Inflammatory macrophage (primary cell): ENCODE results near the gene C2CD3.
"Not testable (repeated sequence)": the region's sequence is repeated elsewhere in the genome, so short reads cannot be mapped to it uniquely, and the experiment has no call there.

Experiments used
- DNase-seq, 2 donors: peaks; one replicate each; pipeline ENCODE4 v3.0.0-alpha.2; 2020 to 2022

C2CD3 gene

DNA sequence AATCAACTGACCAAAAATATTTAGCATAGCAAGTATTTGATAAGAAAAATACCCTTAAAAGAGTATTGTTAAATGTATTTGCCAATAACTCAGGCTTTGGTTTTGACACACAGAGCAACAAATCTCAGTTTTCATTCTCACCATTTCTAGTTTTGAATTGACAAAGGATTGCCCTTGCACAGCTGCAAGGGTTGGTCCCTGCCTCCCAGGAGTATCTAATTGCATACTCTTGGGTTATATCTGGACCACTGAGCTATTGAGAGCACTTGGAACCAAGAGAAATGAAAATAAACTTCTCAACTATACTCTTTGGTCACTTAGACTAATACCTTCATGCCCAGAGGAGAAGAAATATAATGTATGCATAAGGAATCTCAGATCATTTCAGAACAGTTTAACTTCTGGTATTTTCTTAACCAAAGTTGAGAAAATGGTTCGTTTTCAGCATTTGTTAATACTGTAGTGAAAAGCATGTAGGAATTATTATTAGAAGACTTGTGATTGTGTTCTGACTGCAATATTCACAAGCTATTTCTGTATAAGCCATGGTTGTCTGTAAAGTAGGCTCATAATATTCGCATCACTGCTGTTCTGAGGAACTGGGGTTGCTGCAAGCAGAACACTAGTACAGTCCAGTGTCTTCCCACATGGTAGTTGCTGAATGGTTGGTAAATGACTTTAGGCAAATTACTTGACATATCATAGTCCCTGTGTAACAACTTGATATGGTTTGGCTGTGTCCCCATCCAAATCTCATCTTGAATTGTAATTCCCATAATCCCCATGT is 7.9 kb downstream of the C2CD3 start:
- DNase-seq = no peak

DNA sequence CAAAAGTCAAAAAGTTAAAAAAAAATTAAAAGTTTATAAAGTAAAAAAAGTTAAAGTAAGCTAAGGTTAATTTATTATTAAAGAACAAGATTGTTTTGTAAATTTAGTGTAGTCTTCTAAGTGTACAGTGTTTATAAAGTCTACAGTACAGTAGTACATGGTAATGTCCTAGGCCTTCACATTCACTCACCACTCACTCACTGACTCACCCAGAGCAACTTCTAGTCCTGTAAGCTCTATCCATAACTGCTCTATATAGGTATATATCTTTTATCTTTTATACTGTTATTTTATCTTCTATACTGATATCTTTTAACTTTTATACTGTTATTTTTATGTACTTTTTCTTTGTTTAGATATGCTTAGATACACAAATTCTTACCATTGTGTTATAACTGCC is 11.2 kb downstream of the C2CD3 start:
- DNase-seq = no peak

DNA sequence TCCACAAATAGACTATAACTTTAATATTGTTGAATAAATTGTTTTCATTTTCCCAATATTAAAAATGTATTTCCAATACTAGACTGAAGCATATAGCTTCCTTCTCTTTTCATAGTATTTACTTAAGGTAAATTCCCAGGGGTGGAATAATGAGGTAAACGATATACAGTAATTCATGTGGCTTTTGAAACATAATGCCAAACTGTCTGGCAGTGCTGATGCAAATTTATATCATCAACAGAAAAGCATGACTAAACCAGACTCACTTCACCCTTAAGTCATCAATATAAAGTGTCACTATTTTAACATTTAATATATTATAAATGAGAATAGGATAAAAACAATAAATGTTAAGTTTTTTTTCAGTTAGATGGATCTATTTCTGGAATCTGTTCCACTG is 13.6 kb downstream of the C2CD3 start:
- no peak for DNase-seq

DNA sequence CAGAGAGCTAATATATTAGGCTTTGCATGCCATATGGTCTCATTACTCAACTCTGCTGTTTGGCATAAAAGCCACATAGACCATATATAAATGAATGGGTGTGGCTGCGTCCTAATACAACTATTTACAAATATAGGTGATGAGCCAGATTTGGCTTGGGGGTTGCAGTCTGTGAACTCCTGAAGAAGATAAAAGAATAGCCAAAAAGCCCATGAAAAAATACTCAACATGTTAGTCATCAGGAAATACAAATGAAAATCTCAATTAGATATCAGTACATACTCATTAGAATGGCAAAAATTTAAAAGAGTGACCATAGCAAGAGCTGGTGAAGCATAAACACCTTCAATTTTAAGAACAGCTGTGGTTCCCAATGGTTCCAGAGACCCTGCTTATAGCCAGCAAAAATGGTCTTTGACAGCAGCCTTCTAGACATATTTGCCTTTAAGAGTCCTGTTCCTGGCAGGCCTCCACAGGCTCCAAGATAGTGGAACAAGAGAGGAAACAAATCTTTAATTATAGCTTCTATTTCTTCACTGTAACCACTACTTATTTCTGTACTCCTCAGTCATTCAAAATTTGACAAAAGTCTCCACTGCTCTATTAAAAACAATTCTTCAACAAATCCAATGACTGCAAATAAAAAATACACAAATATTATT is 16.1 kb downstream of the C2CD3 start:
- DNase-seq = no peak

DNA sequence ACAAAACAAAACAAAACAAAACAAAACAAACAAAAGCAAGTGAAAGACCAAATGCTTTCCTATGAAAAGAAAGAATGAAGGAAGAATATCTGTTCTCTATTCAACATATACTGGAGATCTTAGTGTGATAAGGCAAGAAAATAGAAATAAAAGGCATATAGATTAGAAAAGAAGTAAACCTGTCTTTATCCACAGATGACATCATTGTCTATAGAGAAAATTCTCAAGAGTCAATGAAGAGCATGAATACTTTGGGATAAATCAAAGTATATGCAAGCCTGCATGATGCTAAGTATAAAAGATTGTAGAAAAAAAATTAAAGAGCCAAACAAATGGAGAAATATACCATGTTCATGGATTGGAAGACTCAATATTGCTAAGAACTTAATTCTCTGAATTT is 17.6 kb downstream of the C2CD3 start:
- no peak for DNase-seq

DNA sequence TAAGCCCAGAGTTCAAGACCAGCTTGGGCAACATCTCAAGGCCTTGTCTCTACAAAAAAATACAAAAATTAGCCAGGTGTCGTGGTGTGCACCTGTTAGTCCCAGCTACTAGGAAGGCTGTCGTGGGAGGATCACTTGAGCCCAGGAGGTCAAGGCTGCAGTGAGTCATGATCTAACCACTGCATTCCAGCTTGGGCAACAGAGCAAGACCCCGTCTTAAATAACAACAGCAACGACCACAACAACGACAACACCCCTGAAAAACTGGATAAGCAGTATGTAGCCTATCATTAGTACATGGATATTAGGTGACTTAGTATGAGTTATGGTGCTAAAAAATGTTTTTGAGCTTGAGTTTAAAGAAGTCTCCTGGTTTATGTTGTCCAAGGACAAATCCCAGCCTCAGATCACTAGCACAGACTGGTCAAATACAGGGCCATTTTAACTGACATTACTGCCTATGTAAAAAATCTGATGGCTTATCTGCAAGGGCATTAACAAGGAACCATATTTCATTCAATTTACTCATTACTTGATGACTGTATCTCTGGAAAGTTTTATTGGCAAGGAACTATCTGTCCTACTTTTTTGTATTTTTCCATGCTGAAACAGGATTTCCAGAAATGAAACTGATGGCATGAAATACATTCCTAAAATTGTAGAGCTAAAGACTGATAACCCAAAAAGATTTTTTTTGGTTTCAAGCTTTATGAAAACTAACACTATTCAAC is 23.4 kb downstream of the C2CD3 start:
- no peak for DNase-seq

DNA sequence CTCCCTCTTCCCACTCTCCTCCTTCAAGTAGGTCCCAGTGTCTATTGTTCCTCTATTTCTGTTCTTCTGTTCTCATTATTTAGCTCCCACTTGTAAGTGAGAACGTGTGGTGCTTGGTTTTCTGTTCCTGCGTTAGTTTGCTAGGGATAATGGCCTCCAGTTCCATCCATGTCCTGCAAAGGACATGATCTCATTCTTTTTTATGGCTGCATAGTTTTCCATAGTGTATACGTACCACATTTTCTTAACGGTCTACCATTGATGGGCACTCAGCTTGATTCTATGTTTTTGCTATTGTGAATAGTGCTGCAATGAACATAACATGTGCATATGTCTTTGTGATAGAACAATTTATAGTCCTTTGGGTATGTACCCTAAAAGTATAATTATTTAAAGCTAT is 26.2 kb downstream of the C2CD3 start:
- DNase-seq = no peak

DNA sequence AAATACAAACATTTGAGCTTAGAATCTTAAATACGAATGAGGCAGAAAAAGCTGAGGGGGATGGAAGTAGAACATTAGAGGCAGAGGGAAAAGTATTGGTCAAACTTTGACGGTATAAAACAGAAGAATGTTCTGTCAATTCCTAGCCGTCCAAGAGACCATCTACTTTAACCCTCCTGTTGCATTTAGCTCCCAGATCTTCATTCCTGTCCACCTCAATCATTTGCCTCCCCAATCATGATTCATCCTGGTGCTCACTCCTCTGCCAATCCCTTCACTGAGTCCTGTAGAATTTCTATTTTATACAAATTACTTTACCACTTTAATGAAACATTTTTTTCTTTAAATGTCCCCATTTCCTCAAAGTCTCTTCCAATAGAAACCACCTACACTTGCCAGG is 28.2 kb downstream of the C2CD3 start:
- no peak for DNase-seq

DNA sequence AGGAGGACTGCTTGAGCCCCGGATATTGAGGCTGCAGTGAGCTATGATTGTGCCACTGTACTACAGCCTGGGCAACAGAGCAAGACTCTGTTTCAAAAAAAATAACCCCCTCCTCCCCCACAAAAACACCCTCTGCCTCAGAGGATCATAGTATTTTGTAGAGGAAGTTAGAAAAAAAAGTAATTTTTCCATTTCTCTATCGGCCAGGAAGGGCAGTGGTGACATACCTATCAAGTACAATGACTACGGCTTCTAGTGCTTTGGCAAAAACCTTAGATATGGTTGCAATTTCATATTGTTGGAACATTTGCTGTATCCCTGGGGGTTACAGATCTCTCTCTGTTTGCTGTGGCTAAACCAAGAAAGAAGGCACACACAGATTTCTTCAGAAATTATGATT is 28.9 kb downstream of the C2CD3 start:
- DNase-seq = no peak

DNA sequence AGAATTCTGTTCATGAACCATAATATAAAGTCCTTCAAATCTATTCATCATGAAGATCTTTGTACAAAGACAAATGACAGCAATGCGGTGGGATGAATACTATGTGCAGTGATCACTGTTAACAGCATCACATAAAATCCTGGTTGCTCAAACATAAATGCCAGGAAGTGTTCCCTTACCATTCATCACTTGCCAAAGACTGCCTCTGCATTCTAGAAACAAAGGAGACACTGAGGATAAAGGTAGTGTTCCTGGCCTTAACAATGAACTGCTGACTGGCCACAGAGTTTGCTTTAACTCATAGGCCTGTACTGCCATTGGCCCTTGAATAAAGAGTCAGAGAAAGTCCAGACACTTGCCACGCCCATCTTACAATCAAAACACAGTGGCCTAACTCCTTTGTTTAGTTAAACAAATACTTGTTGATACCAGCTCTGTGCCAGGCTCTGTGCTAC is 29.5 kb downstream of the C2CD3 start:
- no peak for DNase-seq

DNA sequence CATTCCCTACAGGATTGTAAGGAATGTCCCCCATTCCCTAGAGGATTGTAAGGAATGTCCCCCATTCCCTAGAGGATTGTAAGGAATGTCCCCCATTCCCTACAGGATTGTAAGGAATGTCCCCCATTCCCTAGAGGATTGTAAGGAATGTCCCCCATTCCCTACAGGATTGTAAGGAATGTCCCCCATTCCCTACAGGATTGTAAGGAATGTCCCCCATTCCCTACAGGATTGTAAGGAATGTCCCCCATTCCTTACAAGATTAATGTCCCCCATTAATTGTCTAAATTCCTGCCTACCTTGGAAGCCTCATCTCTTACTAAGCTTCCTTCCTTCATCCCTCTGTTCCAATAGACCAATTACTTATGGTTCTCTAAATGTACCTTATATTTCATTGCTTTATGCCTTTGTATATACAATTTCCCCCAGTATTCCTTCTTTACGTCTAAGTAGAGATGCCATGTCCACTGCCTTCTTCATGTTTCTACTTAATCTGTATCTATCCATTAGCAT is 30.8 kb downstream of the C2CD3 start:
- not testable (repeated sequence) for DNase-seq

DNA sequence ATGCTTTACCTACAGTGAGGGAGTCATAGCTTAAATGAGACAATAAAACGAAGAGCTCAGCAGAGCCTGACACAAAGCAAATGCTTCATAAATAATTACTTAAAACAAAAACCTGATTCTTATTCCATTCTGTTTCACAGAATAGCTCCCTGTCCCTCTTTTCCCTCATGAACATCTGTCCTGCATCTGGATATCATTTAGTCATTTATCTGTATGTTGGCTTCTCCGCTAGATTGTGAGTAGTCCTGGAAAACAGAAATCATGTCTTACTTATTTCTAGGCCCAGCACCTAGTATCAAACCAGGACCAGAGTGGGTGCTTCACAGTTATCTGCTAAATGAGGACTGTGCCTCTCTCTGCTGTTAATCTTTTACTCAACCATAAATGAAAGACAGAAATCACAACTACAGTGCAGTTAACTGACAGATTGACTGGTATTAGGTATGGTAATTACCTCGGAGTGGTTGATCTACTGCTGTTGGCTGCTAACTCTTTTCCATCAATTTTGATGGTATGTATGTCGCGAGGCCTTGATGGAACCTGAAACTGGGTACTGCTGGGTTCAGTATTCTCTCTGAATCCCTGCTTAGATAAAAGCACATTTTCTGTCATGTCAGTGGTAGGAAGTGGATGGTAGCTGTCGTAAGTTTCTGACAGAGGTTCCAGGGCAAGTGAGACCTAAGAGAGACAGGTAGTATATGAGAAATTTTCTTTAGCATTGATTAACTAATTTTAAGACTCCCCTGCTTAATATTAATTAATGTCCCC is 31.5 kb downstream of the C2CD3 start:
- DNase-seq = no peak

DNA sequence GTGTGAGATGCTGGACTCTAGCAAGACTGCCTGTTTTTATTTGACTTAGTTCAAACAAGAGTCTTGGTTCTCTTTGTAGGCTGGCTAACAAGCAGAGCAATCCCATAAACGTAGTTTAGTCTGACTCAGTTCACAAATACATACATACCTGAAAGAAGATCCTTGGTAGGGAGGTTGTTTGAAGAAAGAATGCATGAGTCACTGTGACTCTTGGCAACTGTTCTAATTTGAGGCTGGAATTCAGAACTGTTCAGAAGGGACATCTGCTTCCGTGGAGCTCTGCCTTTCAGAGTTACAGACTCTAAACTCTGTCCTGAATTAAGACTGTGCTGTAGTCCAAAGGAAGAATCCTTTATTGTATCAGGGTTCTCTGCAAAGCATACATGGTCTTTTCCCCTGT is 32.2 kb downstream of the C2CD3 start:
- DNase-seq = no peak

DNA sequence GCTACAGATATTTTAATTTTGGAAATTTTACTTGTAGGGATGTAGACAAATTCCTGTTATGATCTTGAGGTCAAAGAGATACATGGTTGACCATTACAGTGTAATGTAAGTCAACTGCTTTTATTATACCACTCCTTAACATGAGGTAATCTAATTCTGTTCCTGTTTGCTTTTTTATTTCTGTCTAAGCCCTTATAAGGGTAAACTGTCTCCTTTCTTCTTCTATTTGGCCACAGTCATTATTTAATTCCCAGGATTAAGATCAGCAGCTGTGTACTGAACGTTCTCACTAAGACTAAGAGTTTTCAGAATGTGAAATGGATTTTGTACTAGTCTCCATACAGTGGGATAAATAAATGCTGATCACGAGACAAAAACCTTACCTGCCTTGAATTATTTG is 32.8 kb downstream of the C2CD3 start:
- no peak for DNase-seq

DNA sequence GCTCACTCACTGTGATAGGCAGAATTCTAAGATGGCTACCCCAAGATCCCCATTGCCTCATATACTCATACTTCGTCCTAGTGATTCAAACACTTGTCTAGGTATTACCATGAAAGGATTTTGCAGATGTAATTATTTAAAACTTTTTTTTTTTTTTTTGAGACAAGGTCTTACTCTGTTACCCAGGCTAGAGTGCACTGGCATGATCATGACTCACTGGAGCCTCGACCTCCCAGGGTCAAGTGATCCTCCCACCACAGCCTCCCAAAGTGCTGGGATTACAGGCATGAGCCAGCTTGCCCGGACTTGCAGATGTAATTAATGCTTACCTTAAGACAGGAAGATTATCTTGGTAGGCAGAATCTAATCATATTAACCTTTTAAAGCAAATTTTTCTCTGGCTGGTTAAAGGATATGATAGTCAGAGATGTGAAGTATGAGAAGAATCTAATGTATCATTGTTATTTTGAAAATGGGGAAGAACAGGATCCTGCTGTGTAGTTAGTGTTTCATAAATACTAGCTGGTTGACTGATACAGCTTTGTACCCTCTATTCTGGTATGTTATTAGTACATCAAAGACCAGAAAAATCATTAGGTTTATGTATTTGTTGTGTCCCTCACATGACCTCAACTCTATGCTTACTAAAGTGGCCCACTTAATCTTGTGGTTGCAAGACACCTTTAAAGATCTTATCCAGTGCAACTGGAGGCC is 35.5 kb downstream of the C2CD3 start:
- peak; percentile 71 to 88 for DNase-seq

DNA sequence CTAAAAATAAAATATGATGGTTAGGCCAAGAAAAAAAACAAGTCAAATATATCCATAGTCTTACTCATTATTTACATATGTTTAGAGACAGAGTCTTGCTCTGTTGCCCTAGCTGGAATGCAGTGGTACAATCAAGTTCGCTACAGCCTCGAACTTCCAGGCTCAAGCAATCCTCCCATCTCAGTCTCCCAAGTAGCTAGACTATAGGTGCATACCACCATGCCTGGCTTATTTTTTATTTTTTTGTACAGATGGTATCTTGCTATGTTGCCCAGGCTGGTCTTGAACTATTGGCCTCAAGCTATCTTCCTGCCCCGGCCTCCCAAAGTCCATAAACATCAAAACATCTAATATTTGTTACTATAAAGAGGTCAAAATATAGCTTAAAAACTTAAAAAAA is 36.1 kb downstream of the C2CD3 start:
- DNase-seq = no peak

DNA sequence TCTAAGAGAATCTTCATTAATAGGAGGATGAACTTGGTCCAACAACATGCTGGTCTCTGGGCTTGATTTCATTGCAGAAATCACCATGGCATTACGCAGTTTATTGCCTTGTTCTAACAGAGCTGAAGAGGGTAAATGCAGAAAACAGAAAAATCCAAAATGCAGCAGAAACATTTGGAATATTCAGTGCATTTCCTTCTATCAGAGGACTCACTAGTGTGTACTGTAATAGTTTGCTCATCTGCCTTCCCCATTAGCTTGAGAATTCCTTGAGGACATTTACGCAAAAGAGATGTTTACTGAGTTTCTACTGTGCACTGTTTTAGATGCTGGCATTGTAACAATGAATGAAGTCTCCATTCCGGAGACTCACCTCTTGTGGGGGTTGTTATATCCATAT is 37.4 kb downstream of the C2CD3 start:
- no peak for DNase-seq

DNA sequence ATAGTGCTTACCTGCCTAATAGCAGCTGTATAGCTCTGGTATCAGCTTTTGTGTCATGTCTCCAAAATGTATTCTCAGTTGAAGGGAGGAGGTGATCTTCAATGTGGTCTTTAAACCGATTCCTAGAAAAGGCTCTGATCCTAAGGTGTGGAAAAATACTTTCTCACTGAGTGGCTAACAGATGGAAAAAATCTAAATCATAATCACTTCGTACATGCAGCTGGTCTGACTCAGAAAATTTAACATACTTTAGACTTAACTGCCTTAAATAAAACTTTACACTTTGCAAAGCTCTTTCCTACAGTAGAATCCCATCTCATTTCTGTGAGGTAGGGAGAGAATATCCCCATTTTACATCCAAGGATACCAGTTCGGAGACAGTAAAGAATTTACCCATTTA is 38.0 kb downstream of the C2CD3 start:
- DNase-seq = no peak

DNA sequence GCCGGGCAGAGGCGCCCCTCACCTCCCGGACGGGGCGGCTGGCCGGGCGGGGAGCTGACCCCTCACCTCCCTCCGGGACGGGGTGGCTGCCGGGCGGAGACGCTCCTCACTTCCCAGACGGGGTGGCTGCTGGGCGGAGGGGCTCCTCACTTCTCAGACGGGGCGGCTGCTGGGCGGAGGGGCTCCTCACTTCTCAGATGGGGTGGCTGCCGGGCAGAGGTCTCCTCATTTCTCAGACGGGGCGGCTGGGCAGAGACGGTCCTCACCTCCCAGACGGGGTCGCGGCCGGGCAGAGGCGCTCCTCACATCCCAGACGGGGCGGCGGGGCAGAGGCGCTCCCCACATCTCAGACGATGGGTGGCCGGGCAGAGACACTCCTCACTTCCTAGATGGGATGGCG is 41.7 kb downstream of the C2CD3 start:
- not testable (repeated sequence) for DNase-seq

DNA sequence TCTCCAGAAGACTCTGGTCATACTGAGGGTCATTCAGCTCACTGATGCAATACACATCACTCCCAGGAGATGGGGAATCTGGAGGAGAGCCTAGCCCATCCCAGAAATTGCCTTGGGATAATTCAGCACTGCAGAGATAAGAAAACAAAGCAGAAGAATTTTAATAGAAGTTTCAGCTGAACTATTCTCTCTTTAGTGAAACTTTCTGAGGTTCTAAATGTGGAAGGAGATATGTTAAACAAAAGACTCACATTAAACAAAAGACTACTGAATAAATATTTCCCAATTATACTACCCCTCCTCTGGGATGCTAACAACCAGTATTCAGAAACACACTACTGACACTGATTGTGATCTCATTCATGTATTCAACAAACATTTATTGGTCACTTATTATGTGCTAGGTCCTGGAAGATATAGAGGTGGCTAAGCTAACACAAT is 47.8 kb downstream of the C2CD3 start:
- no peak for DNase-seq

DNA sequence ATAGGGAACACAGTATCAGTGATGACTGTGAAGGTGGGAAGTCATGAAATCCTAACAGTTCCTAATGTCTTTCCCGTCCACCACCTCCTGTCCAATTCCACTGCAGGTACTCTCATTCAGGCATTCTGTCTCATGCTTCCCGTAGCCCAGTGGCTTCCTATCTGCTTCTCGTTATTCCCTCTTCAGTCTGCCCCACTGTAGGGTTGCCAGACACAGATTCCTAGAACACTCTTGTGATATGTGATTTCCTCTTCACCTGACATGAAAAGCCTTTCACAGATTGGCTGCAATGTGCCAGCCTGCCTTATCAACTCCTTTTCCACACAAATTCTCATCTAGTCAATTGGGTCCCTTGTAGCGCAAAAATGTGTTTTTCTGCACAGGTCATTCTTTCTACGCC is 49.0 kb downstream of the C2CD3 start:
- no peak for DNase-seq
